ENCODE data around the gene CLDN12.

- TF ChIP-seq CEBPB (IDR thresholded peaks at IDR 0.05; ENCODE audit: low read depth, low read length): peak; percentile 73; the same call in 1 of the 2 replicates
- no peak for TF ChIP-seq CTCF (conservative IDR thresholded peaks at IDR 0.05; ENCODE audit: low read depth, low read length)
- no peak for TF ChIP-seq POLR2A (IDR thresholded peaks at IDR 0.05; ENCODE audit: low read depth, low read length)
- no peak for TF ChIP-seq RAD21 (IDR thresholded peaks at IDR 0.05; ENCODE audit: low read length)
- TF ChIP-seq MAFK (IDR thresholded peaks at IDR 0.05; ENCODE audit: low read depth, low read length): no peak
- TF ChIP-seq RFX5 (IDR thresholded peaks at IDR 0.05; ENCODE audit: low read depth, low read length): no peak
- TF ChIP-seq MXI1 (IDR thresholded peaks at IDR 0.05; ENCODE audit: borderline replicate concordance, low read depth, low read length): no peak
These were observed 19.8 kb upstream of the CLDN12 start for GRCh38 chr7:90383422-90383821.

Measured in IMR-90 (cell line).